ENCODE data around the gene TSPO. TPM values are rescaled to one million over a fixed set of nuclear protein-coding genes. Genes with fewer than 3 reads are reported as not detected.

The TSPO gene
- total RNA-seq, 2 experiments from 2014 or later: 43.8 to 45.6 TPM

GRCh38 chr22:43148581-43148980 is 2.8 kb upstream of the TSPO start:
- peaks cover 0 to 3% of the 10 kb centered on the region in 2 experiments for H3K9me3 ChIP-seq (ENCODE audit: control insufficient read depth in 1 of 2, insufficient read depth in 1 of 2, low read length in 2 of 2)
- peaks cover 31% of the 10 kb centered on the region for H3K4me1 ChIP-seq (ENCODE audit: insufficient read depth, low read length)
- H3K4me3 ChIP-seq (ENCODE audit: low read length): no peak overlapping the region
- DNase-seq (peak in 1 of 14 experiments; percentile 23), ATAC-seq (ENCODE audit: poor library complexity) (no peak)
- peak overlapping the region; percentile 60 for H3K4me3 Mint-ChIP-seq
- peak overlapping the region; percentile 69 for H3K27ac Mint-ChIP-seq
- H3K36me3 Mint-ChIP-seq (ENCODE audit: low read depth): peaks cover 4% of the 10 kb centered on the region
- no peak overlapping the region for H3K27ac ChIP-seq (ENCODE audit: low read depth in 1 of 2, low read length in 2 of 2)
- intact Hi-C loops (cut with DNase I, micrococcal nuclease): loop anchor here in 1 of 2 experiments (10.0 kb wide), 1 partner anchor 134 kb away; the partner anchor contains the start of gene PACSIN2
- no peaks in the 10 kb centered on the region for H3K27me3 ChIP-seq (ENCODE audit: control insufficient read depth in 1 of 2, insufficient read depth in 2 of 2, low read length in 2 of 2)
- H3K36me3 ChIP-seq (ENCODE audit: insufficient read depth, low read length): no peaks in the 10 kb centered on the region
- H3K4me1 Mint-ChIP-seq (ENCODE audit: low read depth): peaks cover 35% of the 10 kb centered on the region
- TF ChIP-seq CTCF (IDR thresholded peaks at IDR 0.05): no peak
- H3K27me3 Mint-ChIP-seq: no peaks in the 10 kb centered on the region
- ChIA-PET CTCF (no interaction called here), POLR2A (interaction anchor here (1.0 kb wide), 1 partner anchor 39 kb away, joined by 5 read pairs; no protein-coding TSS in a partner anchor)
- H3K9me3 Mint-ChIP-seq: no peaks in the 10 kb centered on the region

GRCh38 chr22:43150731-43151206 is 590 bp upstream of the TSPO start:
- Mint-ChIP-seq H3K9me3 (no peaks in the 10 kb centered on the region), H3K4me3 (peak overlapping the region; percentile 97), H3K4me1 (ENCODE audit: low read depth) (peaks cover 35% of the 10 kb centered on the region), H3K36me3 (ENCODE audit: low read depth) (peaks cover 4% of the 10 kb centered on the region), H3K27ac (peak overlapping the region; percentile 87), H3K27me3 (no peaks in the 10 kb centered on the region)
- Histone ChIP-seq H3K9me3 (ENCODE audit: control insufficient read depth in 1 of 2, insufficient read depth in 1 of 2, low read length in 2 of 2) (no peaks in the 10 kb centered on the region), H3K27ac (ENCODE audit: low read depth in 1 of 2, low read length in 2 of 2) (peak overlapping the region; percentile 9 to 41), H3K4me1 (ENCODE audit: insufficient read depth, low read length) (peaks cover 42% of the 10 kb centered on the region), H3K4me3 (ENCODE audit: low read length) (peak overlapping the region; percentile 74), H3K36me3 (ENCODE audit: insufficient read depth, low read length) (peaks cover 2% of the 10 kb centered on the region), H3K27me3 (ENCODE audit: control insufficient read depth in 1 of 2, insufficient read depth in 2 of 2, low read length in 2 of 2) (no peaks in the 10 kb centered on the region)
- intact Hi-C loops (cut with DNase I, micrococcal nuclease): loop anchor here (2.0 to 5.0 kb wide), 3 partner anchors 37 to 1347 kb away; partner anchors contain the start of genes RTL6 (in 1 of the 2), TTLL1 (in 1 of the 2) and TTLL12 (in 1 of the 2)
- no peak for TF ChIP-seq CTCF (IDR thresholded peaks at IDR 0.05)
- POLR2A ChIA-PET: interaction anchor here (0.9 to 2.0 kb wide), 2 partner anchors 8 to 37 kb away, joined by 3 to 10 read pairs; no protein-coding TSS in a partner anchor
- ATAC-seq (ENCODE audit: poor library complexity): no peak
- no peak for DNase-seq
- CTCF ChIA-PET: no interaction called here

- H3K9me3 Mint-ChIP-seq: no peaks in the 10 kb centered on the region
- H3K4me3 ChIP-seq (ENCODE audit: low read length): peak overlapping the region; percentile 74
These were observed 621 bp downstream of the TSPO start for GRCh38 chr22:43152003-43152356.

More at GRCh38 chr22:43152003-43152356, 621 bp downstream of the TSPO start:
- ChIA-PET CTCF (interaction anchor here (1.5 kb wide), 1 partner anchor 35 kb away, joined by 7 read pairs; the partner anchor contains the start of gene TTLL12), POLR2A (interaction anchor here (0.8 to 1.6 kb wide), 3 partner anchors 9 to 35 kb away, joined by 3 to 20 read pairs (median 9); partner anchors contain the start of genes MCAT and TTLL12)
- Mint-ChIP-seq H3K4me1 (ENCODE audit: low read depth) (peaks cover 34% of the 10 kb centered on the region), H3K27me3 (no peaks in the 10 kb centered on the region), H3K27ac (peak overlapping the region; percentile 83), H3K36me3 (ENCODE audit: low read depth) (peaks cover 4% of the 10 kb centered on the region), H3K4me3 (peak overlapping the region; percentile 88)
- H3K9me3 ChIP-seq (ENCODE audit: control insufficient read depth in 1 of 2, insufficient read depth in 1 of 2, low read length in 2 of 2): no peaks in the 10 kb centered on the region
- ATAC-seq (ENCODE audit: poor library complexity) (peak; percentile 46), DNase-seq (peak in 3 of 14 experiments; percentile 14 to 20 (median 16))
- H3K27me3 ChIP-seq (ENCODE audit: control insufficient read depth in 1 of 2, insufficient read depth in 2 of 2, low read length in 2 of 2): no peaks in the 10 kb centered on the region
- H3K27ac ChIP-seq (ENCODE audit: low read depth in 1 of 2, low read length in 2 of 2): peak overlapping the region; percentile 56 to 60
- peaks cover 5% of the 10 kb centered on the region for H3K36me3 ChIP-seq (ENCODE audit: insufficient read depth, low read length)
- TF ChIP-seq CTCF (IDR thresholded peaks at IDR 0.05): no peak
- intact Hi-C loops (cut with DNase I, micrococcal nuclease): loop anchor here (1.0 to 5.0 kb wide), 3 partner anchors 34 to 1345 kb away; partner anchors contain the start of genes RTL6 (in 1 of the 2) and TTLL12 (in 1 of the 2)
- H3K4me1 ChIP-seq (ENCODE audit: insufficient read depth, low read length): peaks cover 46% of the 10 kb centered on the region

All from CD4-positive, alpha-beta T cell (primary cell).